Peyer's patch (tissue), 4 donors: ENCODE measurements around the gene BEST3. TPM values are rescaled to one million over a fixed set of nuclear protein-coding genes. Genes with fewer than 3 reads are reported as not detected.

Source experiments
- DNase-seq, 3 donors: peaks; one replicate each; pipeline ENCODE4 v3.0.0-alpha.2; 2017 to 2019
- H3K27ac ChIP-seq, 4 donors: fragments of 200-600 bp; sonication (generic); one replicate each; pipeline ENCODE4 v1.5.1; 2016 to 2019
- H3K27me3 ChIP-seq, 2 donors: fragments of 200-600 bp; sonication (generic); one replicate each; pipeline ENCODE4 v1.5.1; 2019
- H3K36me3 ChIP-seq, 3 donors: fragments of 200-600 bp; sonication (generic); one replicate each; pipeline ENCODE4 v1.5.1; 2016 to 2019
- H3K4me1 ChIP-seq, 4 donors: fragments of 200-600 bp; sonication (generic); one replicate each; pipeline ENCODE4 v1.5.1; 2016 to 2019
- H3K4me3 ChIP-seq, 4 donors: fragments of 200-600 bp; sonication (generic); 1 replicate in 3 of 4; 2 replicates in 1 of 4; pipeline ENCODE4 v1.5.1; 2016 to 2019; ENCODE audit warnings: mild to moderate bottlenecking in 1 of 4
- H3K9me3 ChIP-seq, 4 donors: fragments of 200-600 bp; sonication (generic); one replicate each; pipeline ENCODE4 v1.5.1; 2016 to 2019; ENCODE audit warnings: mild to moderate bottlenecking in 1 of 4
- POLR2A ChIP-seq, 2 donors: fragments of 450-650 bp; IDR thresholded peaks; one replicate each; pipeline ENCODE4 v1.5.1; 2017; ENCODE audit warnings: antibody characterized with exemption in 2 of 2, mild to moderate bottlenecking in 2 of 2, moderate library complexity in 2 of 2
- total RNA-seq, 4 donors: library from RNA; depleted of rRNA; stranded (reverse); fragments of >200 nt; gene quantifications; one replicate each; pipeline ENCODE4 v1.1.0, GENCODE V29; 2016
- TF ChIP-seq, protein P1 (sequence below), 6 experiments: fragments of 450-650 bp in 4 of 6; fragments of 200-600 bp in 2 of 6; sonication (generic) in 1 of 6; IDR thresholded peaks; one replicate each; pipeline ENCODE4 v1.5.1; 2017 to 2019; ENCODE audit warnings: antibody characterized with exemption in 6 of 6, mild to moderate bottlenecking in 3 of 6, moderate library complexity in 1 of 6

BEST3 gene
- total RNA-seq, 4 donors from 2014 or later: 0.35 TPM; not detected in 3

DNA sequence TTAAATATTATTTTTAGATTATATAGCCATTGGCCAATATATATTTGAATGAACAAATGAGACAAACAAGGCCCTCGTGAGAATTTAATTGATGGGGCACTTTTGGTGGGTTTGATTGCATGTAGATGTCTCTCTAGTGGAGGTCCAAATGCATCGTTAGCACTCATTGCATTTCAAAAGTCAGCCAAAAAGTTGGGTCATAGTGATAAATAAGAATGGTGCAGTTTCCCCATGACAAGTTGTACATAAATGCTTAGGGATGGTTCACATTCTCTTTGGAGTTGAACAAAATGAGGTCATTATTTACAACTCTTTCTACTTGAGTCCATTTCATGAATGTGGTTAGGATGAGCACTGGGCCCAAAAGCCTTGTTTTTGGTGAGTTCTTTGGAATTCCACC lies 1.0 kb downstream of the BEST3 start:
- TF ChIP-seq POLR2A (IDR thresholded peaks at IDR 0.05): no peak
- TF ChIP-seq, protein P1, sequence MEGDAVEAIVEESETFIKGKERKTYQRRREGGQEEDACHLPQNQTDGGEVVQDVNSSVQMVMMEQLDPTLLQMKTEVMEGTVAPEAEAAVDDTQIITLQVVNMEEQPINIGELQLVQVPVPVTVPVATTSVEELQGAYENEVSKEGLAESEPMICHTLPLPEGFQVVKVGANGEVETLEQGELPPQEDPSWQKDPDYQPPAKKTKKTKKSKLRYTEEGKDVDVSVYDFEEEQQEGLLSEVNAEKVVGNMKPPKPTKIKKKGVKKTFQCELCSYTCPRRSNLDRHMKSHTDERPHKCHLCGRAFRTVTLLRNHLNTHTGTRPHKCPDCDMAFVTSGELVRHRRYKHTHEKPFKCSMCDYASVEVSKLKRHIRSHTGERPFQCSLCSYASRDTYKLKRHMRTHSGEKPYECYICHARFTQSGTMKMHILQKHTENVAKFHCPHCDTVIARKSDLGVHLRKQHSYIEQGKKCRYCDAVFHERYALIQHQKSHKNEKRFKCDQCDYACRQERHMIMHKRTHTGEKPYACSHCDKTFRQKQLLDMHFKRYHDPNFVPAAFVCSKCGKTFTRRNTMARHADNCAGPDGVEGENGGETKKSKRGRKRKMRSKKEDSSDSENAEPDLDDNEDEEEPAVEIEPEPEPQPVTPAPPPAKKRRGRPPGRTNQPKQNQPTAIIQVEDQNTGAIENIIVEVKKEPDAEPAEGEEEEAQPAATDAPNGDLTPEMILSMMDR (IDR thresholded peaks at IDR 0.05): no peak
- DNase-seq: no peak

DNA sequence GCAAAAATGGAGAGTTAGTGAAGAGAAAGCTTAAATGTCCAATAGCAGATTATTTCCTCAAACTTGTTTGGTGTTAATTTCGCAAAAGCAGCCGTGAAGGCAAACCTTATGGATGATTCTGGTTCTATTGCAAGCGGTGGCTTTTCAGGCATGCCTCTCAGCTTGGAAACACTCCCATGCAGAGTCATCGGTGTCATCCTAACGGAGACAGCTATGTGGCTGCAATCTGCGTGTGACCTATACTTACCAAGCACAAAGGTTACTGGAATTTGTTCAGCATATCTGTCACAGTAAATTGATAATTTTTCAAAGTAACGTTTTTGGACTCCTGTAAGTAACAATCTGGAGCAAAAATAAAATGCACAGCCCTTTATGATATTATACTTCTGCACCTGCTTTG lies 5.0 kb downstream of the BEST3 start:
- TF ChIP-seq POLR2A (IDR thresholded peaks at IDR 0.05): no peak
- TF ChIP-seq, protein P1 (IDR thresholded peaks at IDR 0.05): no peak
- Histone ChIP-seq H3K4me1 (no peaks in the 10 kb centered on the region), H3K9me3 (no peaks in the 10 kb centered on the region), H3K27me3 (no peaks in the 10 kb centered on the region), H3K27ac (no peak overlapping the region), H3K36me3 (no peaks in the 10 kb centered on the region), H3K4me3 (no peak overlapping the region)
- no peak for DNase-seq

More for the DNA sequence above, 1.0 kb downstream of the BEST3 start:
- H3K9me3 ChIP-seq: no peaks in the 10 kb centered on the region
- H3K36me3 ChIP-seq: no peaks in the 10 kb centered on the region
- no peak overlapping the region for H3K4me3 ChIP-seq
- H3K4me1 ChIP-seq: no peaks in the 10 kb centered on the region
- H3K27ac ChIP-seq: no peak overlapping the region
- H3K27me3 ChIP-seq: no peaks in the 10 kb centered on the region

GRCh38 chr12:69689638-69690037 lies 9.5 kb downstream of the BEST3 start:
- H3K4me1 ChIP-seq: no peaks in the 10 kb centered on the region
- TF ChIP-seq POLR2A (IDR thresholded peaks at IDR 0.05): no peak
- TF ChIP-seq, protein P1 (IDR thresholded peaks at IDR 0.05): no peak

GRCh38 chr12:69688471-69689427 lies 10.4 kb downstream of the BEST3 start:
- Histone ChIP-seq H3K4me1 (no peaks in the 10 kb centered on the region), H3K27ac (peak overlapping the region in 1 of 4 donors; percentile 27), H3K4me3 (no peak overlapping the region), H3K9me3 (no peaks in the 10 kb centered on the region), H3K27me3 (no peaks in the 10 kb centered on the region), H3K36me3 (no peaks in the 10 kb centered on the region)
- TF ChIP-seq POLR2A (IDR thresholded peaks at IDR 0.05): no peak
- TF ChIP-seq, protein P1 (IDR thresholded peaks at IDR 0.05): no peak
- DNase-seq: peak in 2 of 3 donors; percentile 69 to 77

More at GRCh38 chr12:69689638-69690037, 9.5 kb downstream of the BEST3 start:
- Histone ChIP-seq H3K27me3 (no peaks in the 10 kb centered on the region), H3K27ac (peak overlapping the region in 1 of 4 donors; percentile 27), H3K4me3 (no peak overlapping the region), H3K36me3 (no peaks in the 10 kb centered on the region), H3K9me3 (no peaks in the 10 kb centered on the region)
- no peak for DNase-seq

DNA sequence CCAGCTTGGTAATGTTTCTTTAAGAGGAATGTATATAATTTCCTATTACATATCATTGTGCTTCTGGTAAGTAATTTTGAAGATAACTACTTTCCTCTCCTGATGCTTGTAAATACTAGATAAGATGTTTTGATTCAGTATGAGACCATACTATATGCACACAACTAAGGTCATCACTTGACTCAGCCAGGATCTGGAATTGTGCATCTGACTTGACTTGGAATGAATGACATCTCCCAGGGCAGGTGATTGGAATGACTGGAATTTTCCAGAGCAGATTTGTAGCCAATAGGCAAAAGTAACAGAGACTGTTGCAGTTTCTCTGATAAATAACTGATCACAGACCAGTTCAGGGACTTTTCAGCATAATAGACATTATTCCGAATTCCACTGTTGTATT lies 11.1 kb downstream of the BEST3 start:
- H3K4me3 ChIP-seq: no peak overlapping the region
- H3K4me1 ChIP-seq: no peaks in the 10 kb centered on the region
- H3K36me3 ChIP-seq: no peaks in the 10 kb centered on the region
- no peak overlapping the region for H3K27ac ChIP-seq
- H3K27me3 ChIP-seq: no peaks in the 10 kb centered on the region
- H3K9me3 ChIP-seq: no peaks in the 10 kb centered on the region
- DNase-seq: no peak
- TF ChIP-seq POLR2A (IDR thresholded peaks at IDR 0.05): no peak

DNA sequence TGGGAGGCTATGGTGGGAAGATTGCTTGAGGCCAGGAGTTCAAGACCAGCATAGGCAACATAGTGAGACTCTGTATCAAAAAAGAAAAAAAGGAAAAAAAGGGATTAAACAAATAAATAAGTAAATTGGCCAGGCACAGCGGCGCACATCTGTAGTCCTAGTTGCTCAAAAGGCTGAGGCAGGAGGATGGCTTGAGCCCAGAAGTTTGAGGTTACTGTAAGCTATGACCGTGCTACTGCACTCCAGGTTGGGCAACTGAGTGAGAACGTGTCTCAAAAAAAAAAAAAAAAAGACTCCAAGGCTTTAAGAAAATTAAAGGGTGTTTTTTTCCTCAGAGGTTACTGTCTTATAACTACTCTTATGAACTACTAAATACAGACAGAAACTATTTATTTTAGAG lies 11.7 kb downstream of the BEST3 start:
- Histone ChIP-seq H3K27me3 (no peaks in the 10 kb centered on the region), H3K4me3 (no peak overlapping the region), H3K27ac (no peak overlapping the region), H3K36me3 (no peaks in the 10 kb centered on the region), H3K9me3 (no peaks in the 10 kb centered on the region), H3K4me1 (no peaks in the 10 kb centered on the region)
- DNase-seq: no peak
- TF ChIP-seq, protein P1 (IDR thresholded peaks at IDR 0.05): no peak
- TF ChIP-seq POLR2A (IDR thresholded peaks at IDR 0.05): no peak
